NB4 (cell line): Measurements from ENCODE around the gene TACC2.

Experiments
- POLR2A ChIP-seq: IDR thresholded peaks from 2 replicates; pipeline ENCODE4 v1.6.1; 2011; ENCODE audit warnings: mild to moderate bottlenecking; ENCODE audit not compliant: insufficient read length; ENCODE audit errors: extremely low read depth
- TF ChIP-seq, protein P1 (sequence below): IDR thresholded peaks from one replicate; pipeline ENCODE4 v1.5.1; 2012; ENCODE audit warnings: low read depth, low read length
- TF ChIP-seq, protein P2 (sequence below): IDR thresholded peaks from 2 replicates; pipeline ENCODE4 v1.6.1; 2011; ENCODE audit warnings: low read depth, low read length

DNA sequence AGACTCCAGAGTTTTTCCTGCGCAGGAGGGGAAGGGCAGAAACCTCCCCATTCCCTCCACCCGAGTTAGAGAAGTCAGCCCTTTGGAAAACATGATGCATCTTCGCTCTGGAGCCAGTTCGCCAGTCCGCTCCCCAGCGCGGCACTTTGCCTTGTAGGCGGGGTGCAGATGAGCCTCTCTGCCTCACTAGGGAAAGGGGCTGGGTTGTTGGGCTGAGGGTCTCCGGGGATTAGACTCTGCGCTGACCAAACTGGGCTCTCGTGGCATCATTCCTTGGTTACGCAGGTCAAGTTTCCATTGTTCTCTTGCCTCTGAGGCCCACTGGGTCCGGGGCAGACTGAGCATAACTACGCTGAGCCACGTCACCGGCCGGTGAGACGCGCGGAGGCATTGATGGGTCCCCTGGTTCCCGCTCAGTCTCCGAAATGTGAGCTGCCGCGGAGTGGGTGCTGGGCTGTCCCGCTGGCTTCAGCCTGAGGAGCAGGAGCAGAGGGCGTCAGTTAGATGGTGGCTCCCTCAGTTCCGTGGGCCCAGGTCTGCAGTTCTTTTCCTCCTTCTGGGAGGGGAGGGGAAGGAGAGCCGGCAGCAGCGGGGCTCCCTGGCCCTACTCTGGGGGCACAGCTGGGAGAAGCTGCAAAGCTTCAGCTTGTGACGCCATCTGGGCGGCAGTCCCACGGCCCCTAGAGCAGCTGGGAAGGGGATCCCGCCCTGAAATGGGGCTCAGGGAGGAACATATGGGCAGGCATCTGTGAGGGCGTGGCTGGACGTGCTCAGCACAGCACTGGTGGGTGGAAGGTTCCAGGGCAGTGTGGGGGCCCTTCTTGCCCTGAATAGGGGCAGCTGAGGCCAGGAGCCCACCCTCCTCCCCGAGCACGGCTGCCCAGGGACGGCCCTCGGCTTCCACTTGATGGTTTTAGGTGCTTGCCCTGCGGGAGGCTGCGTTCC is 160.9 kb downstream of the TACC2 start:
- TF ChIP-seq, protein P1, sequence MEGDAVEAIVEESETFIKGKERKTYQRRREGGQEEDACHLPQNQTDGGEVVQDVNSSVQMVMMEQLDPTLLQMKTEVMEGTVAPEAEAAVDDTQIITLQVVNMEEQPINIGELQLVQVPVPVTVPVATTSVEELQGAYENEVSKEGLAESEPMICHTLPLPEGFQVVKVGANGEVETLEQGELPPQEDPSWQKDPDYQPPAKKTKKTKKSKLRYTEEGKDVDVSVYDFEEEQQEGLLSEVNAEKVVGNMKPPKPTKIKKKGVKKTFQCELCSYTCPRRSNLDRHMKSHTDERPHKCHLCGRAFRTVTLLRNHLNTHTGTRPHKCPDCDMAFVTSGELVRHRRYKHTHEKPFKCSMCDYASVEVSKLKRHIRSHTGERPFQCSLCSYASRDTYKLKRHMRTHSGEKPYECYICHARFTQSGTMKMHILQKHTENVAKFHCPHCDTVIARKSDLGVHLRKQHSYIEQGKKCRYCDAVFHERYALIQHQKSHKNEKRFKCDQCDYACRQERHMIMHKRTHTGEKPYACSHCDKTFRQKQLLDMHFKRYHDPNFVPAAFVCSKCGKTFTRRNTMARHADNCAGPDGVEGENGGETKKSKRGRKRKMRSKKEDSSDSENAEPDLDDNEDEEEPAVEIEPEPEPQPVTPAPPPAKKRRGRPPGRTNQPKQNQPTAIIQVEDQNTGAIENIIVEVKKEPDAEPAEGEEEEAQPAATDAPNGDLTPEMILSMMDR, result no peak
- no peak for TF ChIP-seq POLR2A
- TF ChIP-seq, protein P2, sequence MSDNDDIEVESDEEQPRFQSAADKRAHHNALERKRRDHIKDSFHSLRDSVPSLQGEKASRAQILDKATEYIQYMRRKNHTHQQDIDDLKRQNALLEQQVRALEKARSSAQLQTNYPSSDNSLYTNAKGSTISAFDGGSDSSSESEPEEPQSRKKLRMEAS, result no peak
